Retinal pigment epithelial cell (primary cell): Measurements from ENCODE around the gene AP3S2.
"Not testable (repeated sequence)": the region's sequence is repeated elsewhere in the genome, so short reads cannot be mapped to it uniquely, and the experiment has no call there.

Source experiments
- DNase-seq: peaks from one replicate; pipeline ENCODE4 v3.0.0-alpha.2; 2010; ENCODE audit warnings: low read depth
- H3K4me3 ChIP-seq: 2 replicates; pipeline ENCODE4 v1.5.1; 2011; ENCODE audit warnings: mild to moderate bottlenecking, low read length, control low read depth, moderate library complexity
- CTCF ChIP-seq: conservative IDR thresholded peaks from 2 replicates; pipeline ENCODE4 v1.5.1; 2011; ENCODE audit warnings: low read depth, low read length, control low read depth, inconsistent platforms

The AP3S2 gene

DNA sequence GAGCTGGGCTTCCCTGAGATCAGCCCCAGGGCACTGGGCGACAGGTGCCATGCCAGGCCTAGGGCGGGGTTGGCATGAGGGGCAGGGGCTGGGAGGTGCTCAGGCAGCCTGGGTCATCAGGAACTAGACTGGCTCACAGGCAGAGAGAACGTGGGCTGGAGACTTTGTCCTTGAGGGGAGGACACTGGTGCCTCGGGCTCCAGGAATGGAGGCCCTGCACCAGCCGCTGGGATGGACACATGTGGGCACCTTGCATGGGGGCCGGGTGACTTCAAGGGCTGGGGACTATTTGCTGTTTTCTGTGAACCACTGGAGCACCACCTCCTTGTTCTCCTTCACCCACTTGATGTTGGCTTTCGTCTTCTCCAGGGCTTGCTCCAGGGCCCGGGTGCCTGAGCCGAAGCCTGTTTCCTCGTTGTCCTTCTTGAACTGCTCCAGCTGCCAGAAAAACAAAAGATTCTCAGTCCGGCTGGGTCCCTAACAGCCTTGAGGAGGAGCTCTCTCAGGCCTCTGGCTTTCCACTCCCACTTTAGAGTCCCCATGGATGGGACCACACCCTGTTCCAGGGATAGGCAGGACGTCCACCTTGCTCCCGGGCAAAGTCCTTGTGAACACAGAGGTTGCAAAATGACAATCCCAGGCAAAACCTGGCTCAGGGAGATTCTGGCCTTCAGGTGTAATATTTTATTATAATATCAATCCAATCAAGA is 108.6 kb downstream of the AP3S2 start:
- no peak for TF ChIP-seq CTCF
- no peak for DNase-seq
- H3K4me3 ChIP-seq, result no peak overlapping the region

- DNase-seq, result no peak
- no peak for TF ChIP-seq CTCF
- no peak overlapping the region for H3K4me3 ChIP-seq
Measured at GRCh38 chr15:89784686-89784960, 109.2 kb downstream of the AP3S2 start.

GRCh38 chr15:89783861-89784685 is 109.7 kb downstream of the AP3S2 start:
- DNase-seq, result no peak
- no peak overlapping the region for H3K4me3 ChIP-seq
- TF ChIP-seq CTCF, result no peak

DNA sequence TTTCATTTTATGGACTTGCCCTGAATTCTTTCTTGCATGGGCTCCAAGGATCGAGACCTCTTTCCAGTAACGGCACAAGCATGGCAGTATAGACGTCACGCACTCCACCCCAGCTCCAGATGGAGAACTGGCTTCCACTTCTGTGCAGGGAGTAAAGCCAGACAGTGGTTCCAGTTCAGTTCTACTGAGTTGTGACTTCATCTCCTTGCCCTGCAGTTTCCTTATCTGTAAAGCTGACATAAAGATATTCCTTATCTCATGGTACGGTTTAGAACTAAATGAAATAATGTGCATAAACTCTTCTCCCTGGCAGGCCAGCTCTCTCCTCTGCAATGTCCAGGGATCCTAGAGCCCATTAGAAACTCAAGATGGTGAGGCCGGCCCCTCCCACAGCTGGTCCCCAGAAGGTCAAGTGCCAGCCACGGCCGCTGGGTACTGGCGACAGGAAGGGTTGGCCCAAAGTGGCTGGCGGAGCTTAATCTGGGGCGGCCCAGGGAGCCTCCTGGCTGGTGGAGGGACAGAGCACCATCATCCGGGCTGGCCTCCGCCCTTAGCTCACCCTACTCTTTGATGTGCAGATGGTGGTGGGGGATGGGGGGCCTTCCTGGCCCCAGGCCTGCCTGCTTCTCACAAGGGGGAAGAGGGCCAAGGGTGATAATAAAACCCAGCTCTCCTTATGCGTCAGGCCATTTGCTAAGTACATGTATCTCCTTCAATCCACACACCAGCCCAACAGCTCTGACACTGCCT is 110.5 kb downstream of the AP3S2 start:
- DNase-seq, result no peak
- TF ChIP-seq CTCF, result no peak
- H3K4me3 ChIP-seq, result no peak overlapping the region

DNA sequence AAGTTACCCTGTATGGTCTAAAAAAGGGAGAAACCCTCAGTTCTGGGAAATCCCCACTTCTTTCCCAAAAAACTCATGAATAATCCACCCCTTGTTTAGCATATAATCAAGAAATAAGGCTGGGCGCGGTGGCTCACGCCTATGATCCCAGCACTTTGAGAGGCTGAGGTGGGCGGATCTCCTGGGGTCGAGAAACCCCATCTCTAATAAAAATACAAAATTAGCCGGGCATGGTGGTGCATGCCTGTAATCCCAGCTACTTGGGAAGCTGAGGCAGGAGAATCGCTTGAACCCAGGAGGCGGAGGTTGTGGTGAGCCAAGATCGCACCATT is 111.2 kb downstream of the AP3S2 start:
- not testable (repeated sequence) for H3K4me3 ChIP-seq, DNase-seq

DNA sequence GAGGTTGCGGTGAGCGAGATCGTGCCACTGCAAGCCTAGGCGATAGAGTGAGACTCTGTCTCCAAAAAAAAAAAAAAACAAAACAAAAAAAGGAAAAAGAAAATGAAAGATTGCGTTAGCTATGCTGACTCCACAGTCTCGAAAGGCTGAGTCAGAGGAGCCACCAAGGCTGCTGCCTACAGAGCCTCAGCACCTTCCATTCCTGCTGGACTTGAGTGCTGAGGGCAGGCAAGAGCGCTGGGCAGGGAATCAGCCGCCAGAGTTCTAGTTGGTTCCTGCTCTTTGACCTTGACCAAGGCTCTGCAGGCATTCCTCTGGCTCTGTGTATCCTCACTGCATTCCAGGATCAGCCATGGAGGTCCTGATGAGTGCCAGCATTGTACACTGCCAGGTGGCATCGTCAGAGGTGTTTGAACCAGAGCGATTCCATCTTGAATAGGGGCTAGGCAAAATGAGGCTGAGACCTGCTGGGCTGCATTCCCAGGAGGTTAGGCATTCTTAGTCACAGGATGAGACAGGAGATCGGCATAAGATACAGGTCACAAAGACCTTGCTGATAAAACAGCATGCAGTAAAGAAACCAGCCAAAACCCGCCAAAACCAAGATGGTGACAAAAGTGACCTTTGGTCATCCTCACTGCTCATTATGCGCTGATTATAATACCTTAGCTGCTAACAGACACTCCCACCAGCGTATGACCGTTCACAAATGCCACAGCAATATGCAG is 111.7 kb downstream of the AP3S2 start:
- no peak for TF ChIP-seq CTCF
- no peak for DNase-seq
- no peak overlapping the region for H3K4me3 ChIP-seq

DNA sequence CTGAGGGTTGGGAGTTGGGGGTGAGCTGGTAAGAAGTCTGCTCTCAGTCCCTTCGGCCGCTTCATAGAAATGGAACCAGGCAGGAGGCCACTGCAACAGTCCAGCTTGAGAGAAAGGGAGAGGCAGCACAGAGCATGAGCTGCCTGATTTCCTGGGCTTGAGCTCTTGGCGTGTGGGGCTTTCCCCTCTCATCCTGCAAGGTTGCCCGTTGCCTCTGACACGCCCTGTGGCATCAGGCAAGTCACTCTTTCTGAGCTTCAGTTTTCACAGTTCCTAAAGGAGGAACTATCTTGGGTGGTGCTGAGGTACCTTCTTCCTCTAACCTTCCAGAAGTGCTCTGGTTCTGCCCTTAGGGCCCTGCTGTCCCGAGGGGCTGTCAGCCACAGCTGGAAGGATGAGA is 112.7 kb downstream of the AP3S2 start:
- H3K4me3 ChIP-seq, result no peak overlapping the region
- no peak for DNase-seq
- TF ChIP-seq CTCF, result no peak
